Measurements from ENCODE around the gene FSIP2. TPM values are rescaled to one million over a fixed set of nuclear protein-coding genes. Genes with fewer than 3 reads are reported as not detected.

FSIP2 gene
- total and polyA plus RNA-seq, 2 of the 8 experiments (the other 6 are each of a cell fraction or from before 2014, with no cell fraction given) = 0.47 to 1.4 TPM

GRCh38 chr2:185793532-185794345, 55.1 kb downstream of the FSIP2 start:
- DNase-seq (ENCODE audit: low read depth in 1 of 2, low spot score in 2 of 2) (no peak), FAIRE-seq (no peak)
- Histone ChIP-seq H2AK5ac (ENCODE audit: low read depth, low read length) (no peak overlapping the region), H2AFZ (ENCODE audit: low read length) (no peak overlapping the region), H4K91ac (replicated peaks; ENCODE audit: insufficient read length, low read length) (no peak overlapping the region), H3K14ac (ENCODE audit: insufficient read length) (no peak overlapping the region), H3K79me1 (ENCODE audit: low read depth, low read length) (no peaks in the 10 kb centered on the region), H3K56ac (replicated peaks; ENCODE audit: insufficient read length, low read depth, low read length) (no peak overlapping the region), H2BK120ac (replicated peaks; ENCODE audit: low read depth, low read length) (no peak overlapping the region), H3K23ac (ENCODE audit: insufficient read length) (no peak overlapping the region), H3K18ac (ENCODE audit: extremely low read depth, low read length) (no peak overlapping the region), H3K4ac (replicated peaks; ENCODE audit: insufficient read length, low read depth, low read length) (no peak overlapping the region), H3K79me2 (ENCODE audit: control insufficient read depth in 1 of 2, insufficient read depth in 2 of 2, low read length in 2 of 2) (no peaks in the 10 kb centered on the region), H3K9ac (replicated peaks in 1 of 4; ENCODE audit: extremely low read depth in 1 of 4, low read depth in 3 of 4, low read length in 3 of 4) (no peak overlapping the region), H3K27me3 (replicated peaks in 1 of 4; ENCODE audit: control insufficient read depth in 3 of 4, extremely low read depth in 1 of 4, insufficient read depth in 3 of 4, low read length in 3 of 4) (no peaks in the 10 kb centered on the region), H4K20me1 (replicated peaks in 1 of 2; ENCODE audit: control insufficient read depth in 1 of 2, insufficient read depth in 2 of 2, low read length in 2 of 2) (no peaks in the 10 kb centered on the region), H3K36me3 (ENCODE audit: control insufficient read depth in 2 of 4, insufficient read depth in 4 of 4, low read length in 3 of 4) (no peaks in the 10 kb centered on the region), H3K4me3 (ENCODE audit: extremely low read depth in 1 of 4, insufficient read depth in 2 of 4, low read depth in 3 of 4, low read length in 4 of 4) (no peak overlapping the region), H3K4me1 (replicated peaks in 1 of 4; ENCODE audit: control insufficient read depth in 3 of 4, insufficient read depth in 4 of 4, low read length in 3 of 4) (no peaks in the 10 kb centered on the region), H3K9me3 (ENCODE audit: insufficient read depth in 2 of 2, low read depth in 1 of 2, low read length in 1 of 2) (no peaks in the 10 kb centered on the region; a peak in 1 of 4 replicates), H3K23me2 (ENCODE audit: low read depth, low read length) (no peaks in the 10 kb centered on the region), H4K5ac (ENCODE audit: insufficient read length, low read depth, low read length) (no peak overlapping the region), H4K8ac (ENCODE audit: extremely low read depth, insufficient read depth, low read length) (no peak overlapping the region), H3K27ac (ENCODE audit: low read depth, low read length) (no peak overlapping the region), H3K4me2 (ENCODE audit: insufficient read depth in 1 of 2, low read depth in 2 of 2, low read length in 2 of 2) (no peak overlapping the region), H2BK5ac (ENCODE audit: low read depth, low read length) (no peak overlapping the region), H2BK15ac (ENCODE audit: low read length) (no peak overlapping the region), H2BK12ac (ENCODE audit: low read depth, low read length) (no peak overlapping the region), H2BK20ac (ENCODE audit: low read length) (no peak overlapping the region)
- TF ChIP-seq ZNF274 (IDR thresholded peaks at IDR 0.05; ENCODE audit: borderline replicate concordance, extremely low read depth, low read length) (no peak), EP300 (IDR thresholded peaks at IDR 0.05; ENCODE audit: borderline replicate concordance in 1 of 2, low read depth in 2 of 2, low read length in 2 of 2) (no peak), POU5F1 (IDR thresholded peaks at IDR 0.05; ENCODE audit: low read depth, low read length) (no peak)
- CTCF ChIA-PET (ENCODE audit: partially characterized antibody) = no interaction called here
- WGBS, 2 experiments (ENCODE audit: extremely low coverage in 1 of 2, insufficient coverage in 1 of 2, insufficient read length in 1 of 2, insufficient replicate concordance in 2 of 2, low coverage in 1 of 2, low lambda C conversion rate in 2 of 2, missing lambda C conversion rate in 1 of 2) = 95% methylated on average over 7 of the region's 7 CpGs; no CpG with 5 or more reads in 1 of the 2 experiments
- POLR2A ChIA-PET (ENCODE audit: partially characterized antibody) = no interaction called here

Measured in H1 (cell line).